Activated naive CD4-positive, alpha-beta T cell (primary cell): ENCODE results near the gene KRTAP1-1.
"Not testable (repeated sequence)": the region's sequence is repeated elsewhere in the genome, so short reads cannot be mapped to it uniquely, and the experiment has no call there.

Experiments used
- DNase-seq, 4 experiments: peaks; one replicate each; lab custom pipeline; 2025; lab: John Stamatoyannopoulos, UW

Gene KRTAP1-1

GRCh38 chr17:41055130-41055529 is 13.9 kb upstream of the KRTAP1-1 start, which contains the start of gene KRTAP2-2:
Gene KRTAP2-2 (minus strand): TSS chr17:41055230. CDS start chr17:41055211, 19 bp downstream.
- DNase-seq: not testable (repeated sequence)

- not testable (repeated sequence) for DNase-seq
Measured at GRCh38 chr17:41054556-41054955, 13.3 kb upstream of the KRTAP1-1 start.

GRCh38 chr17:41054025-41054424 is 12.8 kb upstream of the KRTAP1-1 start:
- no peak for DNase-seq

- DNase-seq: no peak
Measured at GRCh38 chr17:41052566-41052965, 11.3 kb upstream of the KRTAP1-1 start.

GRCh38 chr17:41049110-41049509 is 7.9 kb upstream of the KRTAP1-1 start:
- no peak for DNase-seq

- no peak for DNase-seq
Measured at GRCh38 chr17:41048441-41048840, 7.2 kb upstream of the KRTAP1-1 start.

GRCh38 chr17:41046735-41047465 is 5.7 kb upstream of the KRTAP1-1 start, which contains the start of gene KRTAP2-1:
Gene KRTAP2-1 (minus strand): TSS chr17:41047316. CDS start chr17:41047267, 49 bp downstream.
- not testable (repeated sequence) for DNase-seq

GRCh38 chr17:41042953-41043352 is 1.7 kb upstream of the KRTAP1-1 start:
- DNase-seq: no peak

- DNase-seq: no peak
Measured at GRCh38 chr17:41037853-41038350, 3.3 kb downstream of the KRTAP1-1 start.

- DNase-seq: not testable (repeated sequence)
Measured at GRCh38 chr17:41034346-41034935, 6.8 kb downstream of the KRTAP1-1 start, which contains the start of gene KRTAP1-3. Gene KRTAP1-3 (minus strand): TSS chr17:41034874. CDS start chr17:41034821, 53 bp downstream.

GRCh38 chr17:41029633-41030245 is 11.5 kb downstream of the KRTAP1-1 start, which contains the start of gene KRTAP1-4:
Gene KRTAP1-4 (minus strand): TSS chr17:41030195. CDS start chr17:41030078, 117 bp downstream.
- no peak for DNase-seq

GRCh38 chr17:41026715-41027471 is 14.4 kb downstream of the KRTAP1-1 start, which contains the start of gene KRTAP1-5:
Gene KRTAP1-5 (minus strand): TSS chr17:41027208. CDS start chr17:41027155, 53 bp downstream.
- no peak for DNase-seq

- no peak for DNase-seq
Measured at GRCh38 chr17:41024697-41025096, 16.6 kb downstream of the KRTAP1-1 start.

GRCh38 chr17:41020336-41020735 is 20.9 kb downstream of the KRTAP1-1 start:
- no peak for DNase-seq

GRCh38 chr17:41019415-41019814 is 21.8 kb downstream of the KRTAP1-1 start:
- DNase-seq: no peak

- DNase-seq: no peak
Measured at GRCh38 chr17:41018541-41018940, 22.7 kb downstream of the KRTAP1-1 start.

GRCh38 chr17:41016578-41017215 is 24.6 kb downstream of the KRTAP1-1 start:
- no peak for DNase-seq

GRCh38 chr17:41015454-41015853 is 25.8 kb downstream of the KRTAP1-1 start:
- DNase-seq: no peak

- DNase-seq: no peak
Measured at GRCh38 chr17:41013606-41014005, 27.6 kb downstream of the KRTAP1-1 start.

- no peak for DNase-seq
Measured at GRCh38 chr17:41013181-41013580, 28.1 kb downstream of the KRTAP1-1 start.
